Body of pancreas (tissue), 4 donors: ENCODE measurements around the gene KIF3B.

Experiments used
- POLR2A ChIP-seq, 3 donors: fragments of 450-650 bp; IDR thresholded peaks; one replicate each; pipeline ENCODE4 v1.6.1; 2016; ENCODE audit warnings: antibody characterized with exemption in 3 of 3, mild to moderate bottlenecking in 2 of 3
- TF ChIP-seq, protein P1 (sequence below), 7 experiments: fragments of 450-650 bp in 4 of 7; fragments of 200-600 bp in 3 of 7; sonication (generic) in 3 of 7; IDR thresholded peaks; one replicate each; pipeline ENCODE4 v1.5.1; 2016 to 2019; ENCODE audit warnings: antibody characterized with exemption in 7 of 7

DNA sequence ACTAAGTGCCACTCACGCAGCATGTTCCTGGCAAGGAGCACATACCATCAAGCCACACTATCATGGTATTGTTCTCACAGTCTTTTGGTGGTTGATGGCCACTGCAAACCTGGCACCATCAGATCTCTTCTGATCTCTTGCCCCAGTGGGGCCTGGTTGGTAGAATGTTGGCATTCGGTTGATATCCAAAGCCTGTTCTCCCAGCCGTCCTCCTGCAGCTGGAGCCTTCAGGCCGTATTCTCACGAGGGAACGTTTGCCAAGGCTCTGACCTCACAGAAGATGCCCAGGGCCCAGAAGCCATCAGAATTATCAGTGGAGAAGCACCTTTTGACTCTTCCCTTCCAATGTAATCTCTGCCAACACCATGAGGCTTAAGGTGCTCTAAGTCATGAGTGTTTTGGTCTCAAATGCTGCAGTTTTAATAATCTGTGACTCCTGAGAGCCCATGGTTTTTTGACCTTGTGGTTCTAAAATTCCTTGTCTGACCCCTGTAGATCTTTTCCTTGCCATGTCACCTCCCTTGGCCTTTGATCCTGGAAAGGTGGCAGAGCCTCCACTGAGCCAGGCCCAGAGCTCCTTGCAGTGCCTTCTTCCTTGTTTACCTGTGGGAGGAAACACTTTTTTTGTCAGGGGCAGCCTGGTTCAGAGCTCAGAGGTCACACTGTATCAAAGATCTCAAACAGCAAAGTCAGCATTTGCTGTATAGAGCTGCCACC, 42.0 kb upstream of the KIF3B start:
- TF ChIP-seq, protein P1, sequence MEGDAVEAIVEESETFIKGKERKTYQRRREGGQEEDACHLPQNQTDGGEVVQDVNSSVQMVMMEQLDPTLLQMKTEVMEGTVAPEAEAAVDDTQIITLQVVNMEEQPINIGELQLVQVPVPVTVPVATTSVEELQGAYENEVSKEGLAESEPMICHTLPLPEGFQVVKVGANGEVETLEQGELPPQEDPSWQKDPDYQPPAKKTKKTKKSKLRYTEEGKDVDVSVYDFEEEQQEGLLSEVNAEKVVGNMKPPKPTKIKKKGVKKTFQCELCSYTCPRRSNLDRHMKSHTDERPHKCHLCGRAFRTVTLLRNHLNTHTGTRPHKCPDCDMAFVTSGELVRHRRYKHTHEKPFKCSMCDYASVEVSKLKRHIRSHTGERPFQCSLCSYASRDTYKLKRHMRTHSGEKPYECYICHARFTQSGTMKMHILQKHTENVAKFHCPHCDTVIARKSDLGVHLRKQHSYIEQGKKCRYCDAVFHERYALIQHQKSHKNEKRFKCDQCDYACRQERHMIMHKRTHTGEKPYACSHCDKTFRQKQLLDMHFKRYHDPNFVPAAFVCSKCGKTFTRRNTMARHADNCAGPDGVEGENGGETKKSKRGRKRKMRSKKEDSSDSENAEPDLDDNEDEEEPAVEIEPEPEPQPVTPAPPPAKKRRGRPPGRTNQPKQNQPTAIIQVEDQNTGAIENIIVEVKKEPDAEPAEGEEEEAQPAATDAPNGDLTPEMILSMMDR (IDR thresholded peaks at IDR 0.05) = no peak
- TF ChIP-seq POLR2A (IDR thresholded peaks at IDR 0.05) = no peak
